Left lung (tissue), 10 donors: ENCODE data around the gene CPED1. TPM values are rescaled to one million over a fixed set of nuclear protein-coding genes. Genes with fewer than 3 reads are reported as not detected.

Experiments
- ATAC-seq: fragments of 200-7000 bp; cut with Tn5 transposase; one replicate; pipeline ENCODE4 v1.9.1; 2020; ENCODE audit warnings: moderate library complexity
- DNase-seq, 4 donors: peaks; one replicate each; pipeline ENCODE4 v3.0.0-alpha.2; 2013 to 2020
- H3K27ac ChIP-seq, 2 donors: fragments of 200-600 bp; sonication (generic) in 1 of 2; one replicate each; pipeline versions ENCODE4 v1.5.0 to v1.8.0; 2020 to 2021
- H3K27me3 ChIP-seq, 2 donors: fragments of 200-600 bp; sonication (generic) in 1 of 2; one replicate each; pipeline versions ENCODE4 v1.5.0 to v1.8.0; 2020 to 2021
- H3K36me3 ChIP-seq, 2 donors: fragments of 200-600 bp; sonication (generic) in 1 of 2; one replicate each; pipeline versions ENCODE4 v1.5.0 to v1.8.0; 2020 to 2021
- H3K4me1 ChIP-seq, 2 donors: fragments of 200-600 bp; one replicate each; pipeline ENCODE4 v1.8.0; 2021
- H3K4me3 ChIP-seq, 2 donors: fragments of 200-600 bp; sonication (generic) in 1 of 2; one replicate each; pipeline versions ENCODE4 v1.5.0 to v1.8.0; 2020 to 2021; ENCODE audit warnings: mild to moderate bottlenecking in 1 of 2
- H3K9me3 ChIP-seq, 2 donors: fragments of 200-600 bp; sonication (generic) in 1 of 2; one replicate each; pipeline versions ENCODE4 v1.5.0 to v1.8.0; 2020 to 2021
- CTCF ChIP-seq, 2 donors: fragments of 200-600 bp; sonication (generic) in 1 of 2; IDR thresholded peaks; one replicate each; pipeline versions ENCODE4 v1.5.0 to v1.8.0; 2021; ENCODE audit warnings: antibody characterized with exemption in 2 of 2
- intact Hi-C, 2 donors: fragments of 100-400 bp; cut with DNase I; formaldehyde crosslinking; loops; one replicate each; pipeline versions ENCODE4 v1.11.2 to v1.14.2; 2022
- polyA plus RNA-seq, 6 donors: library from polyadenylated mRNA; unstranded; fragments of 120-200 nt; gene quantifications; one replicate each; pipeline ENCODE4 v1.2.1, GENCODE V29; 2013; ENCODE audit not compliant: insufficient read length in 6 of 6
- total RNA-seq, 2 donors: library from RNA; stranded (reverse); fragmentation: NEBNext Ultra II Directional; extraction: Animal tissue kit (Norgen Biotek cat#: 25700); gene quantifications; one replicate each; pipeline ENCODE4 v1.2.1, GENCODE V29; 2021
- donor health status: DM: no; HTN: yes; CAD: no.
- donor health status: DM: no; HTN: no; CAD: no.

The CPED1 gene
- total and polyA plus RNA-seq, 8 donors, result 8.8 to 29.6 (median 22.8) TPM

DNA sequence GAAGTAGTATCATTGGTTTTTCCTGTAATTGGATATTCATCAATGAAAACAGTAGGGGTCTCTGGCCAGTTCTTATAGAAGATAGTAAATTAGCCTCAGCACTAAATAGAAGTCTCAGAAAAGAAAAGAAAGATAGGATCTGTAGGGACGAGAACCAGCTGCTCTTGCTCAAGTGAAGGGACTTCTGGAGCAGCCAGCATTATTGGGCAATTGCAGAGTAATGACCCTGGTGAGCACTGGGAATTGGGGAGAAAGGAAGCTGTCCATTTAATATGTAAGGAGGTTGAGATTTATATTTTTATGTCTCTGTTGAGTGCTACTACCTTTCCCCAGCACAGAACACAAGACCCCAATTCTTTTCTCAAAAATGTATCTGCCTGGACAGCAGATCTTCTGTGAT is 279.1 kb downstream of the CPED1 start:
- no peak for ATAC-seq
- no peak for TF ChIP-seq CTCF (IDR thresholded peaks at IDR 0.05)
- no peaks in the 10 kb centered on the region for H3K27me3 ChIP-seq
- H3K27ac ChIP-seq, result no peak overlapping the region
- peaks cover 0 to 2% of the 10 kb centered on the region in 2 donors for H3K9me3 ChIP-seq
- intact Hi-C loops, result no loop called here
- no peak overlapping the region for H3K4me3 ChIP-seq
- no peaks in the 10 kb centered on the region for H3K4me1 ChIP-seq
- no peaks in the 10 kb centered on the region for H3K36me3 ChIP-seq
- DNase-seq, result peak in 1 of 4 donors; percentile 13

DNA sequence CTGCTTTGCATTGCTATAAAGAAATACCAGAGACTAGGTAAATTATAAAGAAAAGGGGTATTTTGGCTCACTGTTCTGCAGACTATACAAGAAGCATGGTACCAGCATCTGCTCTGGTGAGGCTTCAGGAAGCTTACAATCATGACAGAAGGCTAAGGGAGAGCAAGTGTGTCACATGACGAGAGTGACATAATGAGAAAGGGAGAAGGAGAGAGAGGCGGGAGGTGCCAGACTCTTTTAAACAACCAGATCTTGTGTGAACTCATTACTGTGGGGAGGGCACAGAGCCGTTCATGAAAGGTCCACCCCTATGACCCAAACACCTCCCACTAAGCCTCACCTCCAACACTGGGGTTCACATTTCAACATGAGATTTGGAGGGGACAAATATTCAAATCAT is 281.3 kb downstream of the CPED1 start:
- Histone ChIP-seq H3K4me1 (no peaks in the 10 kb centered on the region), H3K9me3 (peaks cover 0 to 2% of the 10 kb centered on the region in 2 donors), H3K27me3 (no peaks in the 10 kb centered on the region), H3K36me3 (no peaks in the 10 kb centered on the region), H3K4me3 (no peak overlapping the region), H3K27ac (no peak overlapping the region)
- intact Hi-C loops, result no loop called here
- no peak for DNase-seq
- no peak for ATAC-seq
- TF ChIP-seq CTCF (IDR thresholded peaks at IDR 0.05), result no peak

- Histone ChIP-seq H3K4me1 (no peaks in the 10 kb centered on the region), H3K27me3 (no peaks in the 10 kb centered on the region), H3K27ac (no peak overlapping the region), H3K36me3 (no peaks in the 10 kb centered on the region), H3K4me3 (no peak overlapping the region), H3K9me3 (peaks cover 0 to 2% of the 10 kb centered on the region in 2 donors)
- no peak for TF ChIP-seq CTCF (IDR thresholded peaks at IDR 0.05)
- intact Hi-C loops, result no loop called here
- ATAC-seq (no peak), DNase-seq (no peak)
These were observed 282.6 kb downstream of the CPED1 start for GRCh38 chr7:121271098-121271497.

GRCh38 chr7:121271916-121272315 is 283.4 kb downstream of the CPED1 start:
- ATAC-seq, result no peak
- Histone ChIP-seq H3K27me3 (no peaks in the 10 kb centered on the region), H3K4me1 (no peaks in the 10 kb centered on the region), H3K36me3 (no peaks in the 10 kb centered on the region), H3K4me3 (no peak overlapping the region), H3K27ac (no peak overlapping the region), H3K9me3 (peaks cover 0 to 2% of the 10 kb centered on the region in 2 donors)
- intact Hi-C loops, result no loop called here
- no peak for TF ChIP-seq CTCF (IDR thresholded peaks at IDR 0.05)
- DNase-seq, result no peak

DNA sequence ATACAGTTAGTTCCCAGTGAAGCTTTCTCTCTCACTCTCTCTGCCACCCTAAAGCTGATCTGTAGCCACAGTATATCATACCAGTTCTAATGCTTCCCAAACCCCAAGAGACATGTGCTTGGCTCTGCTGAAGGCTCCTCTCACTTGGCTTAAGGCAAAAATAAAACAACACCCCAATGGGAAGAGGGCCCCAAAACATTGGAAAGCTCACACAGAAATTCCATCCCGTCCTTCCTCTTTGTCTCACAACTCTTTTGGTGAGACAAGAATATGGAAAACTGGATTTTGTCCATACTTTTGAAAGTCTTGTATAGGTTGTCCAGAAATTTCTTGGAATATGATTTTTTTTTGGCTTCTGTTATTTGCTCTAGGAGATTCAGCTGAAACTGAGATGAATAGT is 284.2 kb downstream of the CPED1 start:
- H3K27ac ChIP-seq, result no peak overlapping the region
- intact Hi-C loops, result no loop called here

More for the DNA sequence above, 284.2 kb downstream of the CPED1 start:
- no peak for DNase-seq
- H3K36me3 ChIP-seq, result no peaks in the 10 kb centered on the region
- H3K9me3 ChIP-seq, result peaks cover 0 to 2% of the 10 kb centered on the region in 2 donors
- TF ChIP-seq CTCF (IDR thresholded peaks at IDR 0.05), result no peak
- no peak for ATAC-seq
- H3K4me1 ChIP-seq, result no peaks in the 10 kb centered on the region
- no peaks in the 10 kb centered on the region for H3K27me3 ChIP-seq
- H3K4me3 ChIP-seq, result no peak overlapping the region
